GM12878 (cell line): Measurements from ENCODE around the gene BTBD6. TPM values are rescaled to one million over a fixed set of nuclear protein-coding genes. Genes with fewer than 3 reads are reported as not detected.

Experiments
- ATAC-seq: fragments of 200-7000 bp; cut with Tn5 transposase; 3 replicates; pipeline ENCODE4 v1.9.1; 2020; ENCODE audit warnings: mild to moderate bottlenecking, moderate library complexity
- BruUV-seq: library from RNA; stranded (reverse); fragments of 400-500 nt; replicated peaks from 2 replicates; lab custom pipeline; 2021; lab: Mats Ljungman, UMichigan
- CTCF ChIA-PET: fragments of 300-600 bp; sonication (Branson Sonifier 250); formaldehyde crosslinking; extraction: SDS; loops from one replicate; lab custom pipeline; 2021; ENCODE audit warnings: inconsistent platforms; lab: Yijun Ruan, JAX
- POLR2A ChIA-PET: fragments of 350-600 bp; formaldehyde crosslinking; extraction: SDS; loops from one replicate; lab custom pipeline; 2021; ENCODE audit warnings: inconsistent platforms; lab: Charles Lee
- RAD21 ChIA-PET: fragments of 300-600 bp; sonication (Branson Sonifier 250); formaldehyde crosslinking; loops from one replicate; lab custom pipeline; 2023; ENCODE audit warnings: antibody characterized with exemption; ENCODE audit not compliant: unreplicated experiment; lab: Charles Lee
- SMC1A ChIA-PET: fragments of 300-600 bp; sonication (Branson Sonifier 250); formaldehyde crosslinking; loops from one replicate; lab custom pipeline; 2023; ENCODE audit not compliant: unreplicated experiment, uncharacterized antibody; lab: Charles Lee
- DNase-seq: peaks from one replicate; pipeline ENCODE4 v3.0.0-alpha.2; 2011; ENCODE audit warnings: low read depth, low spot score
- FAIRE-seq: peaks from 3 replicates; lab custom pipeline; 2011; peaks lifted over from hg19 to GRCh38; lab: Jason Lieb, UNC
- H2AFZ ChIP-seq: 2 replicates; pipeline ENCODE4 v1.6.0; 2011; ENCODE audit warnings: low read depth, low read length, control low read depth; ENCODE audit not compliant: control insufficient read depth
- H3K27ac ChIP-seq: 2 replicates; pipeline ENCODE4 v1.5.1; 2011; ENCODE audit warnings: control low read depth; ENCODE audit not compliant: control insufficient read depth, insufficient read depth
- H3K27me3 ChIP-seq, 2 experiments: replicated peaks in 1 of 2; 2 replicates each; pipeline versions ENCODE4 v1.6.0 to v1.6.1; 2011; ENCODE audit warnings: low read length in 1 of 2; ENCODE audit not compliant: control insufficient read depth in 2 of 2, insufficient read depth in 2 of 2
- H3K36me3 ChIP-seq, 2 experiments: 2 replicates each; pipeline ENCODE4 v1.5.1; 2011; ENCODE audit warnings: low read length in 1 of 2; ENCODE audit not compliant: control insufficient read depth in 2 of 2, insufficient read depth in 2 of 2
- H3K4me1 ChIP-seq: 2 replicates; pipeline ENCODE4 v1.6.1; 2011; ENCODE audit warnings: mild to moderate bottlenecking, low read length, moderate library complexity, mixed read lengths; ENCODE audit not compliant: control insufficient read depth, insufficient read depth
- H3K4me2 ChIP-seq: 2 replicates; pipeline ENCODE4 v1.6.0; 2011; ENCODE audit warnings: control low read depth; ENCODE audit not compliant: control insufficient read depth, insufficient read depth
- H3K4me3 ChIP-seq: fragments of 200-600 bp; sonication (generic); 2 replicates; pipeline ENCODE4 v1.5.1; 2016
- H3K79me2 ChIP-seq: 2 replicates; pipeline ENCODE4 v1.6.0; 2011; ENCODE audit warnings: low read length; ENCODE audit not compliant: control insufficient read depth, insufficient read depth
- H3K9ac ChIP-seq: 2 replicates; pipeline ENCODE4 v1.8.0; 2011; ENCODE audit warnings: low read length, control low read depth, mixed read lengths; ENCODE audit not compliant: control insufficient read depth, insufficient read depth
- H3K9me3 ChIP-seq: replicated peaks from 3 replicates; pipeline ENCODE4 v1.5.1; 2011; ENCODE audit warnings: mild to moderate bottlenecking, low read length; ENCODE audit not compliant: control insufficient read depth, insufficient read depth
- H4K20me1 ChIP-seq: 2 replicates; pipeline ENCODE4 v1.6.0; 2011; ENCODE audit not compliant: control insufficient read depth, insufficient read depth
- CHD2 ChIP-seq: IDR thresholded peaks from 2 replicates; pipeline ENCODE4 v1.6.1; 2011; ENCODE audit warnings: low read depth, low read length, improper control_type of control experiment, borderline replicate concordance
- ESRRA ChIP-seq: IDR thresholded peaks from 2 replicates; pipeline ENCODE4 v1.6.1; 2012; ENCODE audit warnings: mild to moderate bottlenecking, low read length, improper control_type of control experiment
- RB1 ChIP-seq: fragments of 450-650 bp; formaldehyde crosslinking; IDR thresholded peaks from 2 replicates; pipeline ENCODE4 v1.6.1; 2017; ENCODE audit warnings: mild to moderate bottlenecking, borderline replicate concordance
- SMAD1 ChIP-seq: fragments of 450-650 bp; IDR thresholded peaks from 2 replicates; pipeline ENCODE4 v1.6.1; 2018; ENCODE audit warnings: mild to moderate bottlenecking, low read depth; ENCODE audit not compliant: partially characterized antibody
- WGBS: methylation state at CpG from one replicate; pipeline ENCODE4 v1.1.6; 2016; ENCODE audit warnings: low lambda C conversion rate; ENCODE audit not compliant: insufficient replicate concordance, insufficient coverage; ENCODE audit errors: missing lambda C conversion rate; 5-methylcytosine and 5-hydroxymethylcytosine counted together
- in situ Hi-C: fragments of 300-500 bp; cut with MboI; formaldehyde crosslinking; loops from 9 replicates; pipeline ENCODE4 v1.14.3; 2018; ENCODE audit warnings: mixed read lengths
- intact Hi-C: fragments of 100-400 bp; cut with micrococcal nuclease; formaldehyde crosslinking; loops from one replicate; pipeline ENCODE4 v1.14.2; 2022; ENCODE audit not compliant: unreplicated experiment
- polyA plus RNA-seq, 11 experiments: library from polyadenylated mRNA; depleted of rRNA in 4 of 11; unstranded in 6 of 11; stranded (reverse) in 5 of 11; fragments of >200 nt; fragmentation: Nextera tagmentation in 4 of 11; fragmentation: Illumina TruSeq in 1 of 11; extraction: Ambion mirVana in 4 of 11; extraction: Trizol in 1 of 11; gene quantifications; 1 replicate in 1 of 11; 2 replicates in 10 of 11; pipeline versions ENCODE4 v1.2.1 to v1.2.3, GENCODE V29; 2011 to 2016; ENCODE audit warnings: inconsistent platforms in 2 of 11, missing spikeins in 2 of 11, low read depth in 1 of 11
- total RNA-seq, 4 experiments: library from RNA; depleted of rRNA in 3 of 4; stranded (reverse); fragments of >200 nt in 3 of 4; fragmentation: Illumina TruSeq in 1 of 4; extraction: Trizol in 1 of 4; gene quantifications; 2 replicates each; pipeline versions ENCODE4 v1.2.1 to v1.2.3, GENCODE V29; 2013 to 2021
- TF ChIP-seq, protein P1 (sequence below): fragments of 450-650 bp; conservative IDR thresholded peaks from 2 replicates; pipeline ENCODE4 v1.6.1; 2017; ENCODE audit warnings: mild to moderate bottlenecking, moderate library complexity
- TF ChIP-seq, protein P2 (sequence below): fragments of 450-650 bp; formaldehyde crosslinking; IDR thresholded peaks from 2 replicates; pipeline ENCODE4 v1.5.0; 2022; ENCODE audit warnings: mild to moderate bottlenecking, missing genetic modification characterization
- TF ChIP-seq, protein P3 (sequence below): fragments of 450-650 bp; IDR thresholded peaks from 2 replicates; pipeline ENCODE4 v1.6.1; 2014; ENCODE audit warnings: mild to moderate bottlenecking
- TF ChIP-seq, protein P4 (sequence below): fragments of 450-650 bp; formaldehyde crosslinking; IDR thresholded peaks from 2 replicates; pipeline ENCODE4 v1.4.0; 2020; ENCODE audit warnings: mild to moderate bottlenecking, moderate library complexity

The BTBD6 gene
- total and polyA plus RNA-seq, 10 of the 15 experiments (the other 5 are each of a cell fraction or from before 2014, with no cell fraction given), result 1.4 to 36.5 (median 15.8) TPM

DNA sequence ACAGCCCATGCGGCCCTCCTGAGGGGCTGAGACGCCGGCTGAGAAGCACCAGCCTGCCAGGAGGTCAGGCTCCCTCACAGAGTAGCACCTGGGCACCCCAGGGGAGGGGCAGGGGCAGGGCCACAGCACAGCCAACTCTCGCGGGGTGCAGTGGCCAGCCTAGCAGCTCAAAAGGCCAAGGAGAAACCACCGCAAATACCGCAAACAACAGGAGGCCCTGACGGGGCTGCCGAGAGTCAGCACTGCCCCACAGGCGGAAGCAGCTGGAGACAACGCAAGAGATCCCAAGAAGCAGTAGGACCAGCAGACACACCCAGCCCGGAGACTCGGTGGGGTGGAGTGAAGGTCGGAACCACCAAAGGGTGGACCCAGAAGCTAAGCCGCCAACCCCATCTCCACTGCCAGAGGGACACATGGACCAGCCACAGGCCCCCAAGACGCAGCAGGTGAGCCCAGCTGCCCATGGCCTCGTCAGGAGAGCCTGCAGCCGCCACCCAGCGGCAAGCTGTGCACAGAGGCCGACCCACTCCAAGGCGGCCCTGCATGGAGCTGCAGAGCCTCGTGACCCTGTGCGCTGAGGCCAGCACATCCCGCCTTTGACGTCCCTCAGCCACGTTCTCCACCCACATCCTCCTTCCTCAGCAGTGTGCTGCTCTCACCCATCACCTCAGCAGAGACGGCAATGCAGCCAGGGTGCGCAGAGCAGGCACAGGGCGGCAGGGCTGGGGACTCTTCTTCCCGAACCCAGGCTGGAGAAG lies 31.7 kb upstream of the BTBD6 start:
- peaks cover 1 to 35% of the 10 kb centered on the region in 2 experiments; a peak in 3 of 4 replicates for H3K36me3 ChIP-seq
- POLR2A ChIA-PET, result no interaction called here
- CTCF ChIA-PET, result no interaction called here
- intact Hi-C loops, result no loop called here
- H3K27ac ChIP-seq, result no peak overlapping the region
- no TSS peak for BruUV-seq
- no peak overlapping the region for H3K9ac ChIP-seq
- WGBS, result 94% methylated on average over 26 of the region's 30 CpGs
- SMC1A ChIA-PET, result no interaction called here
- H3K4me1 ChIP-seq, result no peaks in the 10 kb centered on the region
- H4K20me1 ChIP-seq, result no peaks in the 10 kb centered on the region
- in situ Hi-C loops, result no loop called here
- DNase-seq, result no peak
- no peak for ATAC-seq
- H3K9me3 ChIP-seq, result no peaks in the 10 kb centered on the region
- FAIRE-seq, result no peak
- no peaks in the 10 kb centered on the region for H3K79me2 ChIP-seq
- no peak overlapping the region for H3K4me2 ChIP-seq
- no peak overlapping the region for H3K4me3 ChIP-seq
- no peak overlapping the region for H2AFZ ChIP-seq
- H3K27me3 ChIP-seq, result no peaks in the 10 kb centered on the region
- RAD21 ChIA-PET, result no interaction called here
- TF ChIP-seq SMAD1 (no peak), CHD2 (no peak), RB1 (no peak), ESRRA (no peak)
- TF ChIP-seq, protein P1, sequence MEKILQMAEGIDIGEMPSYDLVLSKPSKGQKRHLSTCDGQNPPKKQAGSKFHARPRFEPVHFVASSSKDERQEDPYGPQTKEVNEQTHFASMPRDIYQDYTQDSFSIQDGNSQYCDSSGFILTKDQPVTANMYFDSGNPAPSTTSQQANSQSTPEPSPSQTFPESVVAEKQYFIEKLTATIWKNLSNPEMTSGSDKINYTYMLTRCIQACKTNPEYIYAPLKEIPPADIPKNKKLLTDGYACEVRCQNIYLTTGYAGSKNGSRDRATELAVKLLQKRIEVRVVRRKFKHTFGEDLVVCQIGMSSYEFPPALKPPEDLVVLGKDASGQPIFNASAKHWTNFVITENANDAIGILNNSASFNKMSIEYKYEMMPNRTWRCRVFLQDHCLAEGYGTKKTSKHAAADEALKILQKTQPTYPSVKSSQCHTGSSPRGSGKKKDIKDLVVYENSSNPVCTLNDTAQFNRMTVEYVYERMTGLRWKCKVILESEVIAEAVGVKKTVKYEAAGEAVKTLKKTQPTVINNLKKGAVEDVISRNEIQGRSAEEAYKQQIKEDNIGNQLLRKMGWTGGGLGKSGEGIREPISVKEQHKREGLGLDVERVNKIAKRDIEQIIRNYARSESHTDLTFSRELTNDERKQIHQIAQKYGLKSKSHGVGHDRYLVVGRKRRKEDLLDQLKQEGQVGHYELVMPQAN, result no peak
- TF ChIP-seq, protein P2, sequence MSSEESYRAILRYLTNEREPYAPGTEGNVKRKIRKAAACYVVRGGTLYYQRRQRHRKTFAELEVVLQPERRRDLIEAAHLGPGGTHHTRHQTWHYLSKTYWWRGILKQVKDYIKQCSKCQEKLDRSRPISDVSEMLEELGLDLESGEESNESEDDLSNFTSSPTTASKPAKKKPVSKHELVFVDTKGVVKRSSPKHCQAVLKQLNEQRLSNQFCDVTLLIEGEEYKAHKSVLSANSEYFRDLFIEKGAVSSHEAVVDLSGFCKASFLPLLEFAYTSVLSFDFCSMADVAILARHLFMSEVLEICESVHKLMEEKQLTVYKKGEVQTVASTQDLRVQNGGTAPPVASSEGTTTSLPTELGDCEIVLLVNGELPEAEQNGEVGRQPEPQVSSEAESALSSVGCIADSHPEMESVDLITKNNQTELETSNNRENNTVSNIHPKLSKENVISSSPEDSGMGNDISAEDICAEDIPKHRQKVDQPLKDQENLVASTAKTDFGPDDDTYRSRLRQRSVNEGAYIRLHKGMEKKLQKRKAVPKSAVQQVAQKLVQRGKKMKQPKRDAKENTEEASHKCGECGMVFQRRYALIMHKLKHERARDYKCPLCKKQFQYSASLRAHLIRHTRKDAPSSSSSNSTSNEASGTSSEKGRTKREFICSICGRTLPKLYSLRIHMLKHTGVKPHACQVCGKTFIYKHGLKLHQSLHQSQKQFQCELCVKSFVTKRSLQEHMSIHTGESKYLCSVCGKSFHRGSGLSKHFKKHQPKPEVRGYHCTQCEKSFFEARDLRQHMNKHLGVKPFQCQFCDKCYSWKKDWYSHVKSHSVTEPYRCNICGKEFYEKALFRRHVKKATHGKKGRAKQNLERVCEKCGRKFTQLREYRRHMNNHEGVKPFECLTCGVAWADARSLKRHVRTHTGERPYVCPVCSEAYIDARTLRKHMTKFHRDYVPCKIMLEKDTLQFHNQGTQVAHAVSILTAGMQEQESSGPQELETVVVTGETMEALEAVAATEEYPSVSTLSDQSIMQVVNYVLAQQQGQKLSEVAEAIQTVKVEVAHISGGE (CRISPR knock-in tag), result no peak
- TF ChIP-seq, protein P3, sequence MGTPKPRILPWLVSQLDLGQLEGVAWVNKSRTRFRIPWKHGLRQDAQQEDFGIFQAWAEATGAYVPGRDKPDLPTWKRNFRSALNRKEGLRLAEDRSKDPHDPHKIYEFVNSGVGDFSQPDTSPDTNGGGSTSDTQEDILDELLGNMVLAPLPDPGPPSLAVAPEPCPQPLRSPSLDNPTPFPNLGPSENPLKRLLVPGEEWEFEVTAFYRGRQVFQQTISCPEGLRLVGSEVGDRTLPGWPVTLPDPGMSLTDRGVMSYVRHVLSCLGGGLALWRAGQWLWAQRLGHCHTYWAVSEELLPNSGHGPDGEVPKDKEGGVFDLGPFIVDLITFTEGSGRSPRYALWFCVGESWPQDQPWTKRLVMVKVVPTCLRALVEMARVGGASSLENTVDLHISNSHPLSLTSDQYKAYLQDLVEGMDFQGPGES, result no peak
- TF ChIP-seq, protein P4, sequence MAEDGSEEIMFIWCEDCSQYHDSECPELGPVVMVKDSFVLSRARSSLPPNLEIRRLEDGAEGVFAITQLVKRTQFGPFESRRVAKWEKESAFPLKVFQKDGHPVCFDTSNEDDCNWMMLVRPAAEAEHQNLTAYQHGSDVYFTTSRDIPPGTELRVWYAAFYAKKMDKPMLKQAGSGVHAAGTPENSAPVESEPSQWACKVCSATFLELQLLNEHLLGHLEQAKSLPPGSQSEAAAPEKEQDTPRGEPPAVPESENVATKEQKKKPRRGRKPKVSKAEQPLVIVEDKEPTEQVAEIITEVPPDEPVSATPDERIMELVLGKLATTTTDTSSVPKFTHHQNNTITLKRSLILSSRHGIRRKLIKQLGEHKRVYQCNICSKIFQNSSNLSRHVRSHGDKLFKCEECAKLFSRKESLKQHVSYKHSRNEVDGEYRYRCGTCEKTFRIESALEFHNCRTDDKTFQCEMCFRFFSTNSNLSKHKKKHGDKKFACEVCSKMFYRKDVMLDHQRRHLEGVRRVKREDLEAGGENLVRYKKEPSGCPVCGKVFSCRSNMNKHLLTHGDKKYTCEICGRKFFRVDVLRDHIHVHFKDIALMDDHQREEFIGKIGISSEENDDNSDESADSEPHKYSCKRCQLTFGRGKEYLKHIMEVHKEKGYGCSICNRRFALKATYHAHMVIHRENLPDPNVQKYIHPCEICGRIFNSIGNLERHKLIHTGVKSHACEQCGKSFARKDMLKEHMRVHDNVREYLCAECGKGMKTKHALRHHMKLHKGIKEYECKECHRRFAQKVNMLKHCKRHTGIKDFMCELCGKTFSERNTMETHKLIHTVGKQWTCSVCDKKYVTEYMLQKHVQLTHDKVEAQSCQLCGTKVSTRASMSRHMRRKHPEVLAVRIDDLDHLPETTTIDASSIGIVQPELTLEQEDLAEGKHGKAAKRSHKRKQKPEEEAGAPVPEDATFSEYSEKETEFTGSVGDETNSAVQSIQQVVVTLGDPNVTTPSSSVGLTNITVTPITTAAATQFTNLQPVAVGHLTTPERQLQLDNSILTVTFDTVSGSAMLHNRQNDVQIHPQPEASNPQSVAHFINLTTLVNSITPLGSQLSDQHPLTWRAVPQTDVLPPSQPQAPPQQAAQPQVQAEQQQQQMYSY, result no peak
